Activated CD8-positive, alpha-beta memory T cell treated with anti-CD3 and anti-CD28 coated beads for 4 hours (primary cell): ENCODE measurements around the gene HPSE2.
"Not testable (repeated sequence)": the region's sequence is repeated elsewhere in the genome, so short reads cannot be mapped to it uniquely, and the experiment has no call there.

Experiments used
- DNase-seq, 2 donors: peaks; one replicate each; pipeline ENCODE4 v3.0.0-alpha.2; 2020; ENCODE audit warnings: low read depth in 2 of 2

The HPSE2 gene

GRCh38 chr10:99005254-99005653 lies 230.4 kb downstream of the HPSE2 start:
- no peak for DNase-seq

- DNase-seq, result no peak
Observed at GRCh38 chr10:99004738-99005137, 230.9 kb downstream of the HPSE2 start.

GRCh38 chr10:99002392-99002791 lies 233.3 kb downstream of the HPSE2 start:
- DNase-seq, result no peak

- no peak for DNase-seq
Observed at GRCh38 chr10:98997596-98997995, 238.1 kb downstream of the HPSE2 start.

GRCh38 chr10:98994030-98994429 lies 241.6 kb downstream of the HPSE2 start:
- DNase-seq, result no peak

- DNase-seq, result not testable (repeated sequence)
Observed at GRCh38 chr10:98983751-98984150, 251.9 kb downstream of the HPSE2 start.

- no peak for DNase-seq
Observed at GRCh38 chr10:98980353-98980752, 255.3 kb downstream of the HPSE2 start.

GRCh38 chr10:98971464-98971863 lies 264.2 kb downstream of the HPSE2 start:
- no peak for DNase-seq

GRCh38 chr10:98967601-98968000 lies 268.1 kb downstream of the HPSE2 start:
- DNase-seq, result no peak

GRCh38 chr10:98963608-98964007 lies 272.0 kb downstream of the HPSE2 start:
- no peak for DNase-seq

GRCh38 chr10:98959379-98959778 lies 276.3 kb downstream of the HPSE2 start:
- no peak for DNase-seq

- no peak for DNase-seq
Observed at GRCh38 chr10:98957801-98958200, 277.9 kb downstream of the HPSE2 start.

GRCh38 chr10:98956576-98957260 lies 278.9 kb downstream of the HPSE2 start:
- DNase-seq, result no peak

GRCh38 chr10:98953251-98953650 lies 282.4 kb downstream of the HPSE2 start:
- no peak for DNase-seq

GRCh38 chr10:98951269-98952000 lies 284.2 kb downstream of the HPSE2 start:
- DNase-seq, result no peak

- DNase-seq, result no peak
Observed at GRCh38 chr10:98950106-98950505, 285.5 kb downstream of the HPSE2 start.

- no peak for DNase-seq
Observed at GRCh38 chr10:98949306-98949705, 286.3 kb downstream of the HPSE2 start.

- DNase-seq, result no peak
Observed at GRCh38 chr10:98943681-98944080, 292.0 kb downstream of the HPSE2 start.

- DNase-seq, result no peak
Observed at GRCh38 chr10:98929709-98930108, 305.9 kb downstream of the HPSE2 start.

- DNase-seq, result no peak
Observed at GRCh38 chr10:98925651-98926050, 310.0 kb downstream of the HPSE2 start.

- no peak for DNase-seq
Observed at GRCh38 chr10:98924526-98924925, 311.1 kb downstream of the HPSE2 start.

GRCh38 chr10:98921316-98921715 lies 314.3 kb downstream of the HPSE2 start:
- DNase-seq, result no peak

GRCh38 chr10:98920807-98921206 lies 314.8 kb downstream of the HPSE2 start:
- DNase-seq, result no peak
